MCF 10A (cell line): ENCODE measurements around the gene KIAA0825. TPM values are rescaled to one million over a fixed set of nuclear protein-coding genes. Genes with fewer than 3 reads are reported as not detected.

Source experiments
- BruUV-seq: library from RNA; stranded (reverse); fragments of 400-500 nt; replicated peaks from 2 replicates; lab custom pipeline; 2021; lab: Mats Ljungman, UMichigan
- CTCF ChIA-PET: fragments of 300-600 bp; sonication (Branson Sonifier 250); formaldehyde crosslinking; extraction: SDS; loops from one replicate; lab custom pipeline; 2021; ENCODE audit warnings: antibody characterized with exemption, inconsistent platforms; lab: Yijun Ruan, JAX
- POLR2A ChIA-PET: fragments of 300-600, 350-650 bp; sonication (Branson Sonifier 250); formaldehyde crosslinking; extraction: SDS; loops from one replicate; lab custom pipeline; 2020; ENCODE audit warnings: antibody characterized with exemption, inconsistent platforms; lab: Yijun Ruan, JAX
- DNase-seq: peaks from one replicate; pipeline ENCODE4 v3.0.0-alpha.2; 2018; ENCODE audit not compliant: unreplicated experiment
- H3K27ac Mint-ChIP-seq: one replicate; pipeline ENCODE4 v1.8.0; 2022; ENCODE audit warnings: mild to moderate bottlenecking, low read depth, mixed read lengths; ENCODE audit not compliant: unreplicated experiment
- H3K27me3 Mint-ChIP-seq: one replicate; pipeline ENCODE4 v1.8.0; 2022; ENCODE audit warnings: mixed read lengths; ENCODE audit not compliant: insufficient read depth, unreplicated experiment
- H3K36me3 Mint-ChIP-seq: one replicate; pipeline ENCODE4 v1.8.0; 2022; ENCODE audit warnings: mild to moderate bottlenecking, moderate library complexity, mixed read lengths; ENCODE audit not compliant: insufficient read depth, unreplicated experiment
- H3K4me1 Mint-ChIP-seq: one replicate; pipeline ENCODE4 v1.8.0; 2022; ENCODE audit warnings: mixed read lengths; ENCODE audit not compliant: insufficient read depth, unreplicated experiment
- H3K4me3 Mint-ChIP-seq: one replicate; pipeline ENCODE4 v1.8.0; 2022; ENCODE audit warnings: mild to moderate bottlenecking, moderate library complexity, mixed read lengths; ENCODE audit not compliant: unreplicated experiment
- H3K9me3 Mint-ChIP-seq: one replicate; pipeline ENCODE4 v1.8.0; 2022; ENCODE audit warnings: mixed read lengths; ENCODE audit not compliant: unreplicated experiment
- intact Hi-C: fragments of 100-400 bp; cut with micrococcal nuclease; formaldehyde crosslinking; loops from 2 replicates; pipeline ENCODE4 v1.14.1; 2022
- total RNA-seq: library from RNA; stranded (reverse); gene quantifications from 2 replicates; pipeline ENCODE4 v1.2.3, GENCODE V29; 2022
- TF ChIP-seq, protein P1 (sequence below): fragments of 200-600 bp; IDR thresholded peaks from one replicate; pipeline ENCODE4 v1.8.0; 2022; ENCODE audit warnings: antibody characterized with exemption, mild to moderate bottlenecking; ENCODE audit not compliant: unreplicated experiment

Gene KIAA0825
- total RNA-seq, 1 experiment from 2014 or later, result 2.1 TPM

DNA sequence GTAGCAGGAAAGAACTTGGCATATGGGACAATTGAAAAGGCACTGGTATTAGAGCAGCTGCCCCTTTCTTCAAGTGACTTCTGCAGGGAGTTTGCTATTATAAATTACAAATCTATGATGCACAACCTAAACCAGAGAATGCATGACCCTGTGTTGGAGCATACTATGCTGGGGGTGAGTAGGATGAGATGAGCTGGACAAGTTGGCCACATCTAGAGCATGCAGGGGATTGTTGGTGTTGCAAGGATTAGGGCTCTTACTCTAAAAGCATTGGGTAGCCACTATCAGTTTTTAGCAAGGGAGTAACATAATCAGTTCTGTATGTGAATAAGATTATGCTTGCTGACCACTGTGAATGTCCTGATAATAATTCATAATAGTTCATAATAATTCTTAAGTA, 186.7 kb downstream of the KIAA0825 start:
- Mint-ChIP-seq H3K4me1 (peaks cover 28% of the 10 kb centered on the region), H3K27me3 (no peaks in the 10 kb centered on the region), H3K9me3 (peaks cover 8% of the 10 kb centered on the region), H3K36me3 (no peaks in the 10 kb centered on the region), H3K27ac (peak overlapping the region; percentile 82), H3K4me3 (no peak overlapping the region)
- TF ChIP-seq, protein P1, sequence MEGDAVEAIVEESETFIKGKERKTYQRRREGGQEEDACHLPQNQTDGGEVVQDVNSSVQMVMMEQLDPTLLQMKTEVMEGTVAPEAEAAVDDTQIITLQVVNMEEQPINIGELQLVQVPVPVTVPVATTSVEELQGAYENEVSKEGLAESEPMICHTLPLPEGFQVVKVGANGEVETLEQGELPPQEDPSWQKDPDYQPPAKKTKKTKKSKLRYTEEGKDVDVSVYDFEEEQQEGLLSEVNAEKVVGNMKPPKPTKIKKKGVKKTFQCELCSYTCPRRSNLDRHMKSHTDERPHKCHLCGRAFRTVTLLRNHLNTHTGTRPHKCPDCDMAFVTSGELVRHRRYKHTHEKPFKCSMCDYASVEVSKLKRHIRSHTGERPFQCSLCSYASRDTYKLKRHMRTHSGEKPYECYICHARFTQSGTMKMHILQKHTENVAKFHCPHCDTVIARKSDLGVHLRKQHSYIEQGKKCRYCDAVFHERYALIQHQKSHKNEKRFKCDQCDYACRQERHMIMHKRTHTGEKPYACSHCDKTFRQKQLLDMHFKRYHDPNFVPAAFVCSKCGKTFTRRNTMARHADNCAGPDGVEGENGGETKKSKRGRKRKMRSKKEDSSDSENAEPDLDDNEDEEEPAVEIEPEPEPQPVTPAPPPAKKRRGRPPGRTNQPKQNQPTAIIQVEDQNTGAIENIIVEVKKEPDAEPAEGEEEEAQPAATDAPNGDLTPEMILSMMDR, result no peak
- POLR2A ChIA-PET, result no interaction called here
- no peak for DNase-seq
- intact Hi-C loops, result no loop called here
- BruUV-seq, result no TSS peak
- CTCF ChIA-PET, result interaction anchor here (0.5 kb wide), 1 partner anchor 30 kb away, joined by 3 read pairs; no protein-coding TSS in a partner anchor

DNA sequence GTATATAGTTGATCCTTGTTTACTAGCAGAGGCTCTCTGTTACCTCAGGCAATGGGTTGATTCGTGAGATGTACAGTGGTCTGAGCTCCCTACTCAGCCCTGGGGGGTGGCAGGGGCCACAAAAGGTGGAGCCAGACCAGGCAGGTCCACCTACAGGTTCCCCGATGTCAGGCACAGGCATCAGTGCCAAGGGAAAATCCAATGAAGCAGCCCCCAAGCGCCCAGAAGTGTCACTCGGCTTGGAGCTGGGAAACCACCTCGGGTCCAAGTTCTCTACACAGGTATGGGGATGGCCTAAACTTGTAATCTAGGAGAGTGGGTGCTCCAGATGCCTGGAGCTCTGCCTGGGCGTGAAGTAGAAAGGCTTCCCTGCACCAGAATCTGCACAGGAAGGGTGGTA, 188.8 kb downstream of the KIAA0825 start:
- Mint-ChIP-seq H3K27ac (no peak overlapping the region), H3K27me3 (no peaks in the 10 kb centered on the region), H3K4me1 (peaks cover 26% of the 10 kb centered on the region), H3K36me3 (no peaks in the 10 kb centered on the region), H3K9me3 (peaks cover 8% of the 10 kb centered on the region), H3K4me3 (no peak overlapping the region)
- no TSS peak for BruUV-seq
- DNase-seq, result no peak
- TF ChIP-seq, protein P1, result no peak
- POLR2A ChIA-PET, result interaction anchor here (1.0 kb wide), 1 partner anchor 14 kb away, joined by 4 read pairs; no protein-coding TSS in a partner anchor
- intact Hi-C loops, result no loop called here
- CTCF ChIA-PET, result no interaction called here

DNA sequence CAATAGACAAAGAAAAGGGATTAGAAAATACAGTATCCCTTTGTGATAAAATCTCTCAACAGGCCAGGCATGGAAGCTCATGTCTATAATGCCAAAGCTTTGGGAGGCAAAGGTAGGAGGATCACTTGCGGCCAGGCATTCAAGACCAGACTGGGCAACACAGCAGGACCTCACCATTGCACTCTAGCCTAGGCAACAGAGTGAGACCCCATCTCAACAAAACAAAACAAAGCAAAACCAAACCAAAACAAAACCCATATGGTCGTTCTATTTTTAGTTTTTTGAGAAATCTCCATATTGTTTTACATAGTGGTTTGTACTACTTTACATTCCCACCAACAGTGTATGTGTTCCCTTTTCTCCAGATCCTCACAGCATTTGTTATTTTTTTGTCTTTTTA, 193.0 kb downstream of the KIAA0825 start:
- peaks cover 8% of the 10 kb centered on the region for H3K9me3 Mint-ChIP-seq
- H3K27me3 Mint-ChIP-seq, result no peaks in the 10 kb centered on the region
- BruUV-seq, result no TSS peak
- ChIA-PET POLR2A (no interaction called here), CTCF (interaction anchor here (0.6 kb wide), 1 partner anchor 48 kb away, joined by 4 read pairs; no protein-coding TSS in a partner anchor)
- DNase-seq, result no peak
- no peak overlapping the region for H3K27ac Mint-ChIP-seq
- H3K4me3 Mint-ChIP-seq, result no peak overlapping the region
- intact Hi-C loops, result no loop called here
- TF ChIP-seq, protein P1, result no peak
- H3K36me3 Mint-ChIP-seq, result peaks cover 13% of the 10 kb centered on the region
- peaks cover 25% of the 10 kb centered on the region for H3K4me1 Mint-ChIP-seq

DNA sequence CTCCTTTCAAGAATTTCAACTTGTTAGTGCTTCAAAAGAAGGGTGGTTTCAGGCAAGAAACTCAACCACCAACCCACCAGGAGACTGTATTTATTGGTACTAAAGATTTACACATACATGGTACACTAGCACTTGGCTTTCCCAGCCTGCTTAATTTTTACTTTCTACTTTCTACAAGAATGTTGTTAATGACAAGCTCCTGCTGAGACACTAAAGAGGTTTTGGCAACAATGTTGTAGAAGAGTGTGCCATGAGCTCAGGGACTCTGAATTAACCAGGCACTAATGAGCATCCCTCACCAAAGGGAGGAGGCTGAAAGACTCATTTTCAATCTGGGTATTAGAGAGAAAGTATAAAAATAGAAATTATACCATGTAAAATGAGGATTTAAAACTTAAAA, 195.0 kb downstream of the KIAA0825 start:
- Mint-ChIP-seq H3K9me3 (peaks cover 8% of the 10 kb centered on the region), H3K27me3 (no peaks in the 10 kb centered on the region), H3K36me3 (peaks cover 13% of the 10 kb centered on the region), H3K4me3 (no peak overlapping the region), H3K27ac (peak overlapping the region; percentile 91), H3K4me1 (peaks cover 25% of the 10 kb centered on the region)
- TF ChIP-seq, protein P1, result no peak
- intact Hi-C loops, result no loop called here
- no peak for DNase-seq
- no TSS peak for BruUV-seq
- POLR2A ChIA-PET, result no interaction called here
- CTCF ChIA-PET, result interaction anchor here (0.6 to 1.2 kb wide), 2 partner anchors 16 to 560 kb away, joined by 3 read pairs; no protein-coding TSS in a partner anchor
